Left colon (tissue), 2 donors: Measurements from ENCODE around the gene EFNA2. TPM values are rescaled to one million over a fixed set of nuclear protein-coding genes. Genes with fewer than 3 reads are reported as not detected.
A peak's percentile ranks its signal among the peaks of the same experiment; 100 is the strongest.
"Not testable (repeated sequence)": the region's sequence is repeated elsewhere in the genome, so short reads cannot be mapped to it uniquely, and the experiment has no call there.

Source experiments
- ATAC-seq: fragments of 200-7000 bp; cut with Tn5 transposase; one replicate; pipeline ENCODE4 v1.9.1; 2020; ENCODE audit warnings: mild to moderate bottlenecking, moderate library complexity
- DNase-seq, 2 donors: peaks; one replicate each; pipeline ENCODE4 v3.0.0-alpha.2; 2020
- intact Hi-C, 2 donors: fragments of 100-400 bp; cut with DNase I in 1 of 2; cut with micrococcal nuclease in 1 of 2; formaldehyde crosslinking; loops; one replicate each; pipeline versions ENCODE4 v1.11.2 to v1.14.0; 2022; cut with DNase I, micrococcal nuclease
- total RNA-seq, 2 donors: library from RNA; stranded (reverse); fragmentation: NEBNext Ultra II Directional; extraction: Animal tissue kit (Norgen Biotek cat#: 25700); gene quantifications; one replicate each; pipeline ENCODE4 v1.2.1, GENCODE V29; 2021
- donor health status: DM: no; HTN: no; CAD: no.
- donor health status: DM: yes; HTN: yes; CAD: no.

Gene EFNA2
- total RNA-seq, 2 donors from 2014 or later, result 83.8 to 85.4 TPM

DNA sequence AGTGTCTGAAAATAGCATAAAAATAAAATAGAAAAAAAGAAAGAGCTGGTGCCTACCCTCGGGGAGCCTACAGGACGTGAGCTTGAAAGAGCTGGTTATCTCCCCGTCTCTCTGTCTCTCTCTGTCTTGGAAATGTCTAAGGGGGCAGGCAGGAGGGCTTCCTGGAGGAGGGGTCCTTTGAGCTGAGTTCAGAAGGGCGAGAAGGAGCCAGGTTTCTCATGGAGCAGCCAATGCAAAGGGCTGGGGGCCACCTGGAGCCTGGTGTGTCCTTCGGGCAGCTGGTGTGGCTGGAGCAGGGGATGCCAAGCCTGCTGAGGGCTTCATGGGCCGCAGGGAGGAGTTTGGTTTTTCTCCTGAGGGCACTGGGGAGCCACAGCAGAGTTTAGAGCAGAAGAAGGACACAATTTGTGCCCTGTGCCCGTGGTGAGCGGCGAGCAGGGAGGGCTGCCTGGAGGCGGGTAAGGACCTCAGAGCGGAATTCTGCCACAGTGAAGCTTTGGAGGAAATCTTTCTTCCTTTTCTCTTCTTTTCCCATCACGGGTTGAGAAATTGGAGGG is 38.7 kb downstream of the EFNA2 start:
- no peak for ATAC-seq
- DNase-seq, result no peak
- intact Hi-C loops, result no loop called here

DNA sequence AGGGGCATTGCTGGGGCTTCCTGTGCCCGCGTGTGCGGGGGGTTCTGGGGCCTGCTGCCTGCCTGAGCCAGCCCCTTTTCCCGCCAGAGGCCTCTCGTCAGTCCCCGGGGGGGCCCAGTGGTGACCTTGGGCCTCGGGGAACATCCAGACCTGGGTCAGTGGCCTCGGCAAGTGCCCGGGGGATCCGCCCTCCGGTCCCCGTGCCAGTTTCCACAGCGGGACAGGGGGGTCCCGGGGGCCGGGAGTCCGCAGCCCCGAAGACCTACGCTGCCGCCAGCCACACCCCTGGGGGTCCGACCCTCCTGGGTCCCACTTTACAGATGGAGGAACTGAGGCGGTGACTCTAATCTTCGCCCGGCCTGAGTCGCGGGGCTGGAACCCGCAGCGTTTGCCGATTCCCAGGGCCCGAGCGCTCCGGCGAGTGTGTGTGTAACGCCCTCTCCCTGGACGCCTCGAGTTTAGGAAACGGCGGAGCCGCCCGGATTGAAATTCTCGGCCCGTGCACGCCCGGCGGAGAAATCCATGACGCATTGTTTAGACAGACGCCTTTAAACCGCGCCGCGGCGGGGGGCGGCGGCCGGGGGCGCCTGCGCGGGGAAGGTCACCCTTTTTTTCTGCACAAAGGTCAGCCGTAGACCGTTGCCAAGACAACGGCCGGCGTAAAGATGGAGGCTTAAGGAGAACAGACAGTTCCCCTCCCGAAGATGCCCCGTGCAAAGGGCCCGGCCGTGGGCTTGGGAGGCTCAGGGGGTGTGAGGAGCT is 39.3 kb downstream of the EFNA2 start:
- intact Hi-C loops, result no loop called here
- ATAC-seq (peak; percentile 80), DNase-seq (peak; percentile 51 to 57)

GRCh38 chr19:1325568-1326294 is 40.1 kb downstream of the EFNA2 start:
- ATAC-seq (no peak), DNase-seq (no peak)
- intact Hi-C loops, result no loop called here

- intact Hi-C loops, result no loop called here
- ATAC-seq, result no peak
- DNase-seq, result no peak
These were observed 41.5 kb downstream of the EFNA2 start for GRCh38 chr19:1327125-1327524.

DNA sequence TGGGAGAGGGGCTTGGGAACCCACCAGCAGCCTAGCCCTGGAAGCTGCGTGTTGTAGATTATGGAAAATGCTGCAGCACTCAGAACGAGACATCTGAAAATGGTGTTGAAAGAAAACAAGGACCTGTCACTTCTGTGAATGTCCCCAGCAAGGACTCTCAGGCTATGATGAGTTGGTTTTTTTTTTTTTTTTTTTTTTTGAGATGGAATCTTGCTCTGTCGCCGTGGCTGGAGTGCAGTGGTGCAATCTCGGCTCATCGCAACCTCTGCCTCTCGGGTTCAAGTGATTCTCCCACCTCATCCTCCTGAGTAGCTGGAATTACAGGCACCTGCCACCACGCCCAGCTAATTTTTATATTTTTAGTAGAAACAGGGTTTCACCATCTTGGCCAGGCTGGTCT is 46.5 kb downstream of the EFNA2 start:
- ATAC-seq, DNase-seq, intact Hi-C loops: not testable (repeated sequence)

- ATAC-seq, result no peak
- intact Hi-C loops, result no loop called here
- DNase-seq, result no peak
These were observed 50.5 kb downstream of the EFNA2 start for GRCh38 chr19:1336079-1336684.

GRCh38 chr19:1340681-1341469 is 55.2 kb downstream of the EFNA2 start:
- ATAC-seq, result peak; percentile 56
- intact Hi-C loops, result no loop called here
- no peak for DNase-seq

DNA sequence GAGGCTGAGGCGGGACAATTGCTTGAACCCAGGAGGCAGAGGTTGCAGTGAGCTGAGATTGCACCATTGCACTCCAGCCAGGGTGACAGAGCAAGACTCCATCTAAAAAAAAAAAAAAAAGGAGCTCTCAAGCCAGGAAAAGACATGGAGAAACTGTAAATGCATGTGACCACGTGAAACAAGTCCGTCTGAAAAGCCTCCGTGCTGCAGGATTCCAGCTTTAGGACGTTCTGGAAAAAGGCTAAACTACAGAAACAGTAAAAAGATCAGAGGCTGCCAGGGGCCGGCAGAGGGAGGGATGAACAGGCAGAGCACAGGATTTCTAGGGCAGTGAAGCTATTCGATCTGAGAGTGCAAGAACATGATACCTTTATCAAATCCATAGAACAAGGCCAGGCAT is 57.4 kb downstream of the EFNA2 start:
- ATAC-seq (no peak), DNase-seq (no peak)
- intact Hi-C loops, result no loop called here

- no peak for DNase-seq
- ATAC-seq, result no peak
- intact Hi-C loops, result no loop called here
These were observed 63.5 kb downstream of the EFNA2 start for GRCh38 chr19:1349211-1349610.

- ATAC-seq (no peak), DNase-seq (no peak)
- intact Hi-C loops, result no loop called here
These were observed 65.2 kb downstream of the EFNA2 start for GRCh38 chr19:1350867-1351266.

Other genes starting within 250 kb of the EFNA2 start
- 10 to 100 TPM; 23.3 to 35.1 TPM for gene ABCA7, start 245.8 kb upstream of the EFNA2 start, total RNA-seq
- 10 to 100 TPM; 37.9 to 47.2 TPM for gene ARHGAP45, start 218.7 kb upstream of the EFNA2 start, total RNA-seq
- gene POLR2E, start 190.5 kb upstream of the EFNA2 start, total RNA-seq, result 100 to 1,000 TPM; 116 to 141 TPM
- 100 to 1,000 TPM; 162 to 176 TPM for gene GPX4, start 181.9 kb upstream of the EFNA2 start, total RNA-seq
- gene SBNO2, start 111.6 kb upstream of the EFNA2 start, total RNA-seq, result 10 to 100 TPM; 58.6 to 71.9 TPM
- gene STK11, start 80.1 kb upstream of the EFNA2 start, total RNA-seq, result 10 to 100 TPM; 71.8 to 91.8 TPM
- under 1 TPM; 0.21 to 0.50 TPM for gene CBARP, start 47.9 kb upstream of the EFNA2 start, total RNA-seq
- gene ATP5F1D, start 44.1 kb upstream of the EFNA2 start, total RNA-seq, result 100 to 1,000 TPM; 341 to 530 TPM
- 100 to 1,000 TPM; 202 to 276 TPM for gene MIDN, start 37.3 kb upstream of the EFNA2 start, total RNA-seq
- gene CIRBP, start 16.5 kb upstream of the EFNA2 start, total RNA-seq, result 100 to 1,000 TPM; 220 to 267 TPM
- gene FAM174C, start 10.3 kb upstream of the EFNA2 start, total RNA-seq, result 10 to 100 TPM; 43.7 to 48.9 TPM
- gene NDUFS7, start 98.0 kb downstream of the EFNA2 start, total RNA-seq, result 100 to 1,000 TPM; 141 to 178 TPM
- 1 to 10 TPM; 2.3 to 2.5 TPM for gene GAMT, start 115.7 kb downstream of the EFNA2 start, total RNA-seq
- 100 to 1,000 TPM in 1 of 2 donors, 10 to 100 TPM in 1; 82.1 to 106 TPM for gene DAZAP1, start 121.7 kb downstream of the EFNA2 start, total RNA-seq
- gene RPS15, start 152.5 kb downstream of the EFNA2 start, total RNA-seq, result 100 to 1,000 TPM; 908 to 922 TPM
- under 1 TPM; 0.18 to 0.56 TPM for gene APC2, start 164.2 kb downstream of the EFNA2 start, total RNA-seq
- 10 to 100 TPM; 34.2 to 35.7 TPM for gene C19orf25, start 193.3 kb downstream of the EFNA2 start, total RNA-seq
- 1 to 10 TPM; 3.2 to 4.6 TPM for gene PCSK4, start 204.5 kb downstream of the EFNA2 start, total RNA-seq
- 1 to 10 TPM; 3.5 to 4.1 TPM for gene REEP6, start 205.3 kb downstream of the EFNA2 start, total RNA-seq
- 1 to 10 TPM; 2.0 to 5.4 TPM for gene ADAMTSL5, start 227.1 kb downstream of the EFNA2 start, total RNA-seq
- gene PLK5, start 238.2 kb downstream of the EFNA2 start, total RNA-seq, result not detected